Gastroesophageal sphincter (tissue), 4 donors: ENCODE measurements around the gene FBXW11. TPM values are rescaled to one million over a fixed set of nuclear protein-coding genes. Genes with fewer than 3 reads are reported as not detected.

Experiments
- ATAC-seq: fragments of 150-250 bp; one replicate; pipeline ENCODE4 v1.9.1; 2016; ENCODE audit warnings: mild to moderate bottlenecking, moderate library complexity
- H3K27ac ChIP-seq, 4 donors: fragments of 200-600 bp; sonication (generic) in 3 of 4; 1 replicate in 3 of 4; 2 replicates in 1 of 4; pipeline ENCODE4 v1.5.1; 2016 to 2019
- H3K27me3 ChIP-seq: fragments of 200-600 bp; sonication (generic); one replicate; pipeline ENCODE4 v1.5.1; 2019
- H3K36me3 ChIP-seq, 2 donors: fragments of 200-600 bp; sonication (generic); one replicate each; pipeline ENCODE4 v1.5.1; 2019; ENCODE audit warnings: control low read depth in 1 of 2
- H3K4me1 ChIP-seq, 3 donors: fragments of 200-600 bp; sonication (generic); 1 replicate in 2 of 3; 2 replicates in 1 of 3; pipeline ENCODE4 v1.5.1; 2016 to 2019; ENCODE audit warnings: control low read depth in 2 of 3
- H3K4me3 ChIP-seq, 2 donors: fragments of 200-600 bp; sonication (generic); one replicate each; pipeline ENCODE4 v1.5.1; 2019; ENCODE audit warnings: mild to moderate bottlenecking in 1 of 2, moderate library complexity in 1 of 2
- H3K9me3 ChIP-seq, 3 donors: fragments of 200-600 bp; sonication (generic); one replicate each; pipeline ENCODE4 v1.5.1; 2017 to 2019; ENCODE audit warnings: control low read depth in 2 of 3
- CTCF ChIP-seq, 4 experiments: fragments of 200-600 bp in 2 of 4; fragments of 450-650 bp in 2 of 4; sonication (generic) in 1 of 4; IDR thresholded peaks; one replicate each; pipeline ENCODE4 v1.5.1; 2017 to 2019; ENCODE audit warnings: antibody characterized with exemption in 4 of 4, mild to moderate bottlenecking in 2 of 4, moderate library complexity in 2 of 4
- EP300 ChIP-seq: sonication (generic); formaldehyde crosslinking; IDR thresholded peaks from one replicate; pipeline ENCODE4 v1.6.1; 2017; ENCODE audit warnings: antibody characterized with exemption, mild to moderate bottlenecking
- POLR2A ChIP-seq, 2 donors: fragments of 450-650 bp; IDR thresholded peaks; one replicate each; pipeline ENCODE4 v1.6.1; 2017; ENCODE audit warnings: antibody characterized with exemption in 2 of 2, mild to moderate bottlenecking in 2 of 2, moderate library complexity in 1 of 2
- POLR2AphosphoS5 ChIP-seq: sonication (generic); formaldehyde crosslinking; IDR thresholded peaks from one replicate; pipeline ENCODE4 v1.6.1; 2017; ENCODE audit warnings: antibody characterized with exemption
- WGBS, 2 donors: methylation state at CpG; one replicate each; pipeline ENCODE4 v1.1.5; 2018; ENCODE audit warnings: low coverage in 1 of 2; 5-methylcytosine and 5-hydroxymethylcytosine counted together
- total RNA-seq, 4 donors: library from RNA; depleted of rRNA; stranded (reverse); fragments of >200 nt; gene quantifications; one replicate each; pipeline ENCODE4 v1.1.0, GENCODE V29; 2016

Gene FBXW11
- total RNA-seq, 4 donors from 2014 or later = 64.3 to 88.3 (median 76.3) TPM

- WGBS, 2 donors = 53 to 57% methylated on average over 4 of the region's 4 CpGs
- Histone ChIP-seq H3K4me1 (no peaks in the 10 kb centered on the region), H3K27ac (no peak overlapping the region), H3K9me3 (no peaks in the 10 kb centered on the region), H3K27me3 (no peaks in the 10 kb centered on the region), H3K4me3 (no peak overlapping the region), H3K36me3 (peaks cover 4 to 9% of the 10 kb centered on the region in 2 donors)
- TF ChIP-seq EP300 = no peak
- no peak for TF ChIP-seq POLR2A (IDR thresholded peaks at IDR 0.05)
- TF ChIP-seq POLR2AphosphoS5 = no peak
- no peak for TF ChIP-seq CTCF (IDR thresholded peaks at IDR 0.05)
- ATAC-seq = no peak
Measured at GRCh38 chr5:171906066-171906570, 100.3 kb downstream of the FBXW11 start.

GRCh38 chr5:171904886-171905285 lies 101.6 kb downstream of the FBXW11 start:
- no peak for ATAC-seq
- H3K4me1 ChIP-seq = no peaks in the 10 kb centered on the region
- H3K27ac ChIP-seq = no peak overlapping the region

GRCh38 chr5:171901764-171902163 lies 104.7 kb downstream of the FBXW11 start:
- no peak overlapping the region for H3K4me3 ChIP-seq
- no peak overlapping the region for H3K27ac ChIP-seq
- WGBS, 2 donors = 90 to 91% methylated on average over 6 to 7 of the region's 7 CpGs
- H3K36me3 ChIP-seq = peaks cover 0 to 16% of the 10 kb centered on the region in 2 donors
- no peaks in the 10 kb centered on the region for H3K4me1 ChIP-seq
- no peak for TF ChIP-seq POLR2AphosphoS5
- no peak for TF ChIP-seq CTCF (IDR thresholded peaks at IDR 0.05)
- no peak for TF ChIP-seq POLR2A (IDR thresholded peaks at IDR 0.05)
- no peak for TF ChIP-seq EP300
- ATAC-seq = no peak
- H3K27me3 ChIP-seq = no peaks in the 10 kb centered on the region
- H3K9me3 ChIP-seq = no peaks in the 10 kb centered on the region

More at GRCh38 chr5:171904886-171905285, 101.6 kb downstream of the FBXW11 start:
- no peak overlapping the region for H3K4me3 ChIP-seq
- no peaks in the 10 kb centered on the region for H3K9me3 ChIP-seq
- H3K27me3 ChIP-seq = no peaks in the 10 kb centered on the region
- peaks cover 3 to 4% of the 10 kb centered on the region in 2 donors for H3K36me3 ChIP-seq
- TF ChIP-seq POLR2A (IDR thresholded peaks at IDR 0.05) (no peak), EP300 (no peak), CTCF (IDR thresholded peaks at IDR 0.05) (no peak), POLR2AphosphoS5 (no peak)

- no peak for ATAC-seq
- Histone ChIP-seq H3K36me3 (peaks cover 0 to 28% of the 10 kb centered on the region in 2 donors), H3K27ac (no peak overlapping the region), H3K4me1 (peaks cover 0 to 5% (median 0%) of the 10 kb centered on the region in 3 donors), H3K9me3 (no peaks in the 10 kb centered on the region), H3K27me3 (no peaks in the 10 kb centered on the region), H3K4me3 (no peak overlapping the region)
- 87 to 92% methylated on average over 4 to 5 of the region's 5 CpGs for WGBS, 2 donors
- TF ChIP-seq EP300 (no peak), POLR2AphosphoS5 (no peak), POLR2A (IDR thresholded peaks at IDR 0.05) (no peak), CTCF (IDR thresholded peaks at IDR 0.05) (no peak)
Measured at GRCh38 chr5:171899792-171900191, 106.6 kb downstream of the FBXW11 start.

- H3K36me3 ChIP-seq = peaks cover 0 to 28% of the 10 kb centered on the region in 2 donors
- 58 to 86% methylated on average over 1 of the region's 1 CpG for WGBS, 2 donors
- peaks cover 0 to 5% (median 0%) of the 10 kb centered on the region in 3 donors for H3K4me1 ChIP-seq
Measured at GRCh38 chr5:171898879-171899278, 107.6 kb downstream of the FBXW11 start.

More at GRCh38 chr5:171898879-171899278, 107.6 kb downstream of the FBXW11 start:
- TF ChIP-seq CTCF (IDR thresholded peaks at IDR 0.05) = no peak
- ATAC-seq = no peak
- Histone ChIP-seq H3K27ac (no peak overlapping the region), H3K4me3 (no peak overlapping the region), H3K27me3 (no peaks in the 10 kb centered on the region), H3K9me3 (no peaks in the 10 kb centered on the region)
